WI38 (cell line): ENCODE results near the gene RNF222.

Source experiments
- H3K4me3 ChIP-seq: 2 replicates; pipeline ENCODE4 v1.5.1; 2011; ENCODE audit warnings: low read depth, mild to moderate bottlenecking, control low read depth, low read length
- TF ChIP-seq, protein P1 (sequence below): IDR thresholded peaks from 2 replicates; pipeline ENCODE4 v1.5.1; 2012; ENCODE audit warnings: low read depth, mild to moderate bottlenecking, control low read depth, low read length

The RNF222 gene

DNA sequence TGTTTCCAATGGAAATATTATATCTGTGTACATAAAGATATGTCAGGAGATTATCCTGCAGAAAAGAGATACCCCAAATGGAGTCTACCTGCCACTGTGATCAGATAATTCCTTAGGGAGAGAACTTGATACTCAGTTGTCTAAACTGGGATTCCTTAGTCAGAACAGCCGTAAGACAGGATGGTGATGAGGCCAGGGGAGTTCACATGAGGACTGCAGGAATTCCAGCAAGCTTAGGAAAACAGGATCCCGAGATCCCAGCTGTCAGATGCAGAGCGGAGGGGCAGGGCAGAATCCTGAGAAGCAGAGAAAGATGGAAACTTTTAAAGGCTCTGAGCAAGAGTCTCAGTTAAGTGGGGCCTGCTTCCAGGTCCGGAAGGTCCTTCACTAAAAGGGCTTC, 25.8 kb downstream of the RNF222 start:
- TF ChIP-seq, protein P1, sequence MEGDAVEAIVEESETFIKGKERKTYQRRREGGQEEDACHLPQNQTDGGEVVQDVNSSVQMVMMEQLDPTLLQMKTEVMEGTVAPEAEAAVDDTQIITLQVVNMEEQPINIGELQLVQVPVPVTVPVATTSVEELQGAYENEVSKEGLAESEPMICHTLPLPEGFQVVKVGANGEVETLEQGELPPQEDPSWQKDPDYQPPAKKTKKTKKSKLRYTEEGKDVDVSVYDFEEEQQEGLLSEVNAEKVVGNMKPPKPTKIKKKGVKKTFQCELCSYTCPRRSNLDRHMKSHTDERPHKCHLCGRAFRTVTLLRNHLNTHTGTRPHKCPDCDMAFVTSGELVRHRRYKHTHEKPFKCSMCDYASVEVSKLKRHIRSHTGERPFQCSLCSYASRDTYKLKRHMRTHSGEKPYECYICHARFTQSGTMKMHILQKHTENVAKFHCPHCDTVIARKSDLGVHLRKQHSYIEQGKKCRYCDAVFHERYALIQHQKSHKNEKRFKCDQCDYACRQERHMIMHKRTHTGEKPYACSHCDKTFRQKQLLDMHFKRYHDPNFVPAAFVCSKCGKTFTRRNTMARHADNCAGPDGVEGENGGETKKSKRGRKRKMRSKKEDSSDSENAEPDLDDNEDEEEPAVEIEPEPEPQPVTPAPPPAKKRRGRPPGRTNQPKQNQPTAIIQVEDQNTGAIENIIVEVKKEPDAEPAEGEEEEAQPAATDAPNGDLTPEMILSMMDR = no peak
- H3K4me3 ChIP-seq = no peak overlapping the region

GRCh38 chr17:8369944-8370343, 27.7 kb downstream of the RNF222 start:
- H3K4me3 ChIP-seq = no peak overlapping the region
- TF ChIP-seq, protein P1 = no peak

DNA sequence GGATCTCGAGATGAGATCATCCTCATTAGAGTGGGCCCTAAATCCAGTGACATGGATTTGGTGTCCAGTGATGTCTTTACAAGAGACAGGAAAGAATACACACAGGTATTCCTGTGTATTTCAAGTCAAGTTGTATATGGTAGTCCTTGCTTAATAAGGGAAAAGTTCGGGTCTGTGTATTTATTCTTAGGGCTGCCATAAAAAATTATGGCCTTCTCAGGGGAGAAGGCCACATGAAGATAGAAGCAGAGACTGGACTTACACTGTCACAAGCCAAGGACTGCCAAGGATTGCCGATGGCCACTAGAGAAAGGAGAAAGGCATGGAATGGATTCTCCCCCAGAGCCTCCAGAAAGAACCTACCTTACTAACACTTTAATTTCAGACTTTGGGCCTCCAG, 29.4 kb downstream of the RNF222 start:
- H3K4me3 ChIP-seq = no peak overlapping the region
- TF ChIP-seq, protein P1 = no peak

GRCh38 chr17:8366231-8366630, 31.4 kb downstream of the RNF222 start:
- TF ChIP-seq, protein P1 = no peak
- no peak overlapping the region for H3K4me3 ChIP-seq

DNA sequence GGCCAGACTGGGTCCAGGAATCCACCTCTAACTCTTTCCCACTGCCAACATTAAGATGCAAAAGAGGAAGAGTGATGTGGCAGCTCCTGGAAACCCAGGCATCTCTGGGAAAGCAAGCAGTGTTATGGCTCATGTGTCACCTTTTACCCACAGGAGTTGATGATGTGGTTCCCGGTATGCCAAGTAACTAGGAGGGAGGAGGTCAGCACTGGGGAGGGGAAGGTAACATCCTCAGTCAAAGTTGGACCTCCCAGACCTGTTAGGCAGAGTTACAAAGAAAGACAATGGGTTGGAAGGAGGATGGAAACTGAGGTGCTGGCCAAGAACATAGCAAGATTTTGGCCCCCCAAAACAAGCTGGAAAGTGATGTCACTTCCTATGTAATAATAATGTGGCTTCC, 32.5 kb downstream of the RNF222 start:
- no peak overlapping the region for H3K4me3 ChIP-seq
- TF ChIP-seq, protein P1 = no peak

DNA sequence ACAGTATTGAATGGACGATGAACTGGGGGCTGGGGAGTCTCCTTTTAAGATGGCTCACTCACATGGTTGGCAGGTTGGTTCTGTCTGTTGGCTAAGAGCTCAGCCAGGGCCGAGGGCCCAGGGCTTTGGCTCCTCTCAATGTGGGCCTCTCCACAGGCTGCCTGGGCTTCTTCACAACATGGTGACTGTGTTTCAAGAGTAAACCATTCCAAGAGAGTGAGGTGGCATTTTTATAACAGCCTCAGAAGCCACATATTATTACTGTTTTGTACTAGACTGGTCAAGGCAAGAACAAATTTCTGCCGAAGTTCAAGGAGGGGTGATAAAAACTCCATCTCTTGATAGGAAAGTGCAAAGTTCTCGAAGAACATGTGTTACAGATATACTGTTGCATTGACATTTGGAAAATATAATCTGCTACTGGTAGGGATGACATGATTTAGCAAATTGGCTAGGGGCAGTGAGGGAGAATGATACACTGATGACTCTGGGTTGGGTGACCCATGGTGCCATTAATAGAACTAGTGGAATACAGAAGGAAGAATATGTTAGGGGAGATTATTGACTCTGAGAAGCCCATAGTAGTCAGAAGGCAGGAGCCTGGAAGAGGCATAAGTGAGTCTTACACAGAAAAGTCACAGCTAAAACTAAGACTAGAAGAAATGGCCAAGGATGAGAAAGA, 34.8 kb downstream of the RNF222 start:
- TF ChIP-seq, protein P1 = no peak

GRCh38 chr17:8360751-8361150, 36.9 kb downstream of the RNF222 start:
- TF ChIP-seq, protein P1 = no peak

More for the DNA sequence above, 34.8 kb downstream of the RNF222 start:
- no peak overlapping the region for H3K4me3 ChIP-seq

More at GRCh38 chr17:8360751-8361150, 36.9 kb downstream of the RNF222 start:
- no peak overlapping the region for H3K4me3 ChIP-seq
